Epithelial cell of prostate (primary cell): ENCODE measurements around the gene DPP10.

Experiments
- DNase-seq: peaks from one replicate; pipeline ENCODE4 v3.0.0-alpha.2; 2011; ENCODE audit warnings: low read depth, low spot score
- H3K27ac ChIP-seq: fragments of 450-650 bp; 2 replicates; pipeline ENCODE4 v1.5.1; 2017; ENCODE audit warnings: mild to moderate bottlenecking

Gene DPP10

GRCh38 chr2:114786901-114787300, 344.5 kb downstream of the DPP10 start:
- no peak for DNase-seq
- H3K27ac ChIP-seq: no peak overlapping the region

GRCh38 chr2:114787486-114787885, 345.0 kb downstream of the DPP10 start:
- no peak overlapping the region for H3K27ac ChIP-seq
- DNase-seq: no peak

- H3K27ac ChIP-seq: no peak overlapping the region
- no peak for DNase-seq
Measured at GRCh38 chr2:114789989-114790388, 347.5 kb downstream of the DPP10 start.

GRCh38 chr2:114797540-114797939, 355.1 kb downstream of the DPP10 start:
- no peak for DNase-seq
- H3K27ac ChIP-seq: no peak overlapping the region

GRCh38 chr2:114797942-114798341, 355.5 kb downstream of the DPP10 start:
- H3K27ac ChIP-seq: no peak overlapping the region
- no peak for DNase-seq

GRCh38 chr2:114800371-114800770, 357.9 kb downstream of the DPP10 start:
- H3K27ac ChIP-seq: no peak overlapping the region
- no peak for DNase-seq

GRCh38 chr2:114805195-114805594, 362.8 kb downstream of the DPP10 start:
- no peak for DNase-seq
- H3K27ac ChIP-seq: no peak overlapping the region

GRCh38 chr2:114810092-114810491, 367.7 kb downstream of the DPP10 start:
- no peak for DNase-seq
- no peak overlapping the region for H3K27ac ChIP-seq

GRCh38 chr2:114812261-114812660, 369.8 kb downstream of the DPP10 start:
- H3K27ac ChIP-seq: no peak overlapping the region
- DNase-seq: no peak

- H3K27ac ChIP-seq: no peak overlapping the region
- no peak for DNase-seq
Measured at GRCh38 chr2:114814355-114814754, 371.9 kb downstream of the DPP10 start.

- H3K27ac ChIP-seq: no peak overlapping the region
- DNase-seq: no peak
Measured at GRCh38 chr2:114821055-114821454, 378.6 kb downstream of the DPP10 start.

- no peak for DNase-seq
- no peak overlapping the region for H3K27ac ChIP-seq
Measured at GRCh38 chr2:114843963-114844362, 401.5 kb downstream of the DPP10 start.

GRCh38 chr2:114857196-114857595, 414.8 kb downstream of the DPP10 start:
- no peak overlapping the region for H3K27ac ChIP-seq
- no peak for DNase-seq

- H3K27ac ChIP-seq: no peak overlapping the region
- no peak for DNase-seq
Measured at GRCh38 chr2:114859726-114860510, 417.5 kb downstream of the DPP10 start.

- DNase-seq: no peak
- no peak overlapping the region for H3K27ac ChIP-seq
Measured at GRCh38 chr2:114862243-114862642, 419.8 kb downstream of the DPP10 start.

GRCh38 chr2:114864901-114865300, 422.5 kb downstream of the DPP10 start:
- H3K27ac ChIP-seq: no peak overlapping the region
- DNase-seq: no peak

- H3K27ac ChIP-seq: no peak overlapping the region
- no peak for DNase-seq
Measured at GRCh38 chr2:114880046-114880445, 437.6 kb downstream of the DPP10 start.

- DNase-seq: no peak
- no peak overlapping the region for H3K27ac ChIP-seq
Measured at GRCh38 chr2:114919985-114920384, 477.5 kb downstream of the DPP10 start.

GRCh38 chr2:114922076-114922475, 479.6 kb downstream of the DPP10 start:
- no peak overlapping the region for H3K27ac ChIP-seq

GRCh38 chr2:114925296-114926255, 483.1 kb downstream of the DPP10 start:
- no peak overlapping the region for H3K27ac ChIP-seq
- no peak for DNase-seq

More at GRCh38 chr2:114922076-114922475, 479.6 kb downstream of the DPP10 start:
- no peak for DNase-seq

- H3K27ac ChIP-seq: no peak overlapping the region
- no peak for DNase-seq
Measured at GRCh38 chr2:114926303-114926702, 483.9 kb downstream of the DPP10 start.
